ENCODE data around the gene SLC66A3.

DNA sequence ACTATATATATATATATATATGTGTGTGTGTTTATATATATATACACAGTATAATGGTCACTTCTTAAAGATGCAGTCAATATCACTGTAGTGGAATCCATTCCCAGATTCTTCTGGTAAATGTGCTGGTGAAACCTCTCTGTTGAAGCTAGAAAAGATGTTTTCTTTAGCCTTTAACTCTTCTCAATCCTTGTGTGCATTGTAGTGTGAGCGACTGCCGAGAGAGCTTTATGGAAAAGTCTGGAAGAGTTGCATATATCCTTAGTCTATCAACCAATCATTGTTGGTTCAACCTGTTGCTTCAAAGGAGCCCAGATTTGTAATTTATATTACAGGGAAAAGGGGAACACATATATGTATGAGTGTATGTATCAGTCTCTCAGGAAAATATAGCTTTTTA lies 27.7 kb downstream of the SLC66A3 start:
- TF ChIP-seq, protein P1, sequence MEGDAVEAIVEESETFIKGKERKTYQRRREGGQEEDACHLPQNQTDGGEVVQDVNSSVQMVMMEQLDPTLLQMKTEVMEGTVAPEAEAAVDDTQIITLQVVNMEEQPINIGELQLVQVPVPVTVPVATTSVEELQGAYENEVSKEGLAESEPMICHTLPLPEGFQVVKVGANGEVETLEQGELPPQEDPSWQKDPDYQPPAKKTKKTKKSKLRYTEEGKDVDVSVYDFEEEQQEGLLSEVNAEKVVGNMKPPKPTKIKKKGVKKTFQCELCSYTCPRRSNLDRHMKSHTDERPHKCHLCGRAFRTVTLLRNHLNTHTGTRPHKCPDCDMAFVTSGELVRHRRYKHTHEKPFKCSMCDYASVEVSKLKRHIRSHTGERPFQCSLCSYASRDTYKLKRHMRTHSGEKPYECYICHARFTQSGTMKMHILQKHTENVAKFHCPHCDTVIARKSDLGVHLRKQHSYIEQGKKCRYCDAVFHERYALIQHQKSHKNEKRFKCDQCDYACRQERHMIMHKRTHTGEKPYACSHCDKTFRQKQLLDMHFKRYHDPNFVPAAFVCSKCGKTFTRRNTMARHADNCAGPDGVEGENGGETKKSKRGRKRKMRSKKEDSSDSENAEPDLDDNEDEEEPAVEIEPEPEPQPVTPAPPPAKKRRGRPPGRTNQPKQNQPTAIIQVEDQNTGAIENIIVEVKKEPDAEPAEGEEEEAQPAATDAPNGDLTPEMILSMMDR (IDR thresholded peaks at IDR 0.05; ENCODE audit: low read depth, low read length, missing input control): no peak
- TF ChIP-seq NR2F2 (IDR thresholded peaks at IDR 0.05) (no peak), TAF1 (conservative IDR thresholded peaks at IDR 0.05) (no peak), JUND (IDR thresholded peaks at IDR 0.05) (no peak), REST (IDR thresholded peaks at IDR 0.05) (no peak), ZBTB33 (IDR thresholded peaks at IDR 0.05) (no peak), SP1 (IDR thresholded peaks at IDR 0.05) (no peak), RXRA (IDR thresholded peaks at IDR 0.05) (no peak), RAD21 (IDR thresholded peaks at IDR 0.05) (no peak), ATF3 (IDR thresholded peaks at IDR 0.05) (no peak), GABPA (IDR thresholded peaks at IDR 0.05 in 1 of 2, conservative IDR thresholded peaks at IDR 0.05 in 1 of 2) (no peak), YY1 (IDR thresholded peaks at IDR 0.05) (no peak)
- TF ChIP-seq, protein P2, sequence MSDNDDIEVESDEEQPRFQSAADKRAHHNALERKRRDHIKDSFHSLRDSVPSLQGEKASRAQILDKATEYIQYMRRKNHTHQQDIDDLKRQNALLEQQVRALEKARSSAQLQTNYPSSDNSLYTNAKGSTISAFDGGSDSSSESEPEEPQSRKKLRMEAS (IDR thresholded peaks at IDR 0.05): no peak
